ENCODE measurements around the gene DUS1L. TPM values are rescaled to one million over a fixed set of nuclear protein-coding genes. Genes with fewer than 3 reads are reported as not detected.

Gene DUS1L
- total and polyA plus RNA-seq, 2 donors (not counting 1 experiment from before 2014, with no cell fraction given): 109 to 241 TPM

DNA sequence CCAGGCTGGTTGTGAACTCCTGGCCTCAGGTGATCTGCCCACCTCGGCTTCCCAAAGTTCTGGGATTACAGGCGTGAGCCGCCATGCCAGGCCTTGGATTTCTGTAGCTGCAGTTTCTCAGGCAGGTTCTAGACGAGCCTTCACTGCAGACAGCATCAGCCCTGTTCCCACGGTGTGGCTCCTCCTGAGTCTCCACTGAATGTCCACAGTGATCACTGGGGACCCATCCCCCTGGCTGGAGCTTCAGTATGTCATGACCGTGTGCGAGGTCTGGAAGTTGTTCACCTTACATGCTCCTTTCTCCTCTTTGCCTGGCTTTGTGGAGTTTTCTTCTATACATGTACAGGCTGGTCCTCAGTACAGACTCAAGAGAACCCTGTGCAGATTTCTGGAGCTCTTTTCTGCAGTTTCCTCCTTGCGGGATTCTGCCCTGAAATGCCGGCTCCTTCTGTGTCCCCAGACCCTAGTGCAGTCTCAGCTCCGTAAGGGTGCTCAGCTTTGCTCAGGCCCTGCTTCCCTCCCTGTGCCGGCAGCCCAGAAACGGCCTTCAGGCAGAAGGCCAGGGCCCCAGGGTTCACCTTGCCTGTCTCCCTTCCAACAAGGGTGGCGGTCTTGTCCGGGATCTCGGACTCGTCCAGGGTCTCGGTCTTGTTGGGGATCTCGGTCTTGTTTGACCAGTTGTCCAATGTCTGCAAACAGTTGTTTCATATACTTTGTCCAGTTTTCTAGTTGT, 46.7 kb upstream of the DUS1L start:
- no peaks in the 10 kb centered on the region for H4K20me1 ChIP-seq (ENCODE audit: control insufficient read depth, insufficient read depth, low read length, poor library complexity, severe bottlenecking)
- H3K9ac ChIP-seq (ENCODE audit: low read length): no peak overlapping the region
- DNase-seq: no peak
- Mint-ChIP-seq H3K27me3 (no peaks in the 10 kb centered on the region), H3K4me1 (peaks cover 1% of the 10 kb centered on the region), H3K9me3 (ENCODE audit: insufficient read depth) (no peaks in the 10 kb centered on the region), H3K27ac (no peak overlapping the region), H3K4me3 (no peak overlapping the region)
- CTCF ChIA-PET: no interaction called here
- H3K79me2 ChIP-seq (ENCODE audit: control insufficient read depth, insufficient read depth, low read length): peaks cover 5% of the 10 kb centered on the region
- intact Hi-C loops (cut with micrococcal nuclease): no loop called here
- H3K9me3 ChIP-seq (ENCODE audit: control extremely low read depth in 1 of 3, control insufficient read depth in 2 of 3, insufficient read depth in 1 of 3, low read length in 2 of 3): no peaks in the 10 kb centered on the region
- H3K4me2 ChIP-seq (replicated peaks; ENCODE audit: low read depth, low read length, poor library complexity, severe bottlenecking): no peak overlapping the region
- H3K4me3 ChIP-seq (ENCODE audit: control extremely low read depth in 1 of 5, extremely low read depth in 1 of 5, insufficient read depth in 1 of 5, low read depth in 2 of 5, low read length in 4 of 5): no peak overlapping the region
- no peaks in the 10 kb centered on the region for H3K27me3 ChIP-seq (replicated peaks in 1 of 4; ENCODE audit: control extremely low read depth in 1 of 4, control insufficient read depth in 3 of 4, insufficient read depth in 4 of 4, low read length in 3 of 4)
- no peaks in the 10 kb centered on the region for H3K36me3 ChIP-seq (replicated peaks in 1 of 2; ENCODE audit: control extremely low read depth in 1 of 2, control insufficient read depth in 1 of 2, extremely low read depth in 1 of 2, insufficient read depth in 2 of 2, low read length in 1 of 2)
- TF ChIP-seq, protein P1, sequence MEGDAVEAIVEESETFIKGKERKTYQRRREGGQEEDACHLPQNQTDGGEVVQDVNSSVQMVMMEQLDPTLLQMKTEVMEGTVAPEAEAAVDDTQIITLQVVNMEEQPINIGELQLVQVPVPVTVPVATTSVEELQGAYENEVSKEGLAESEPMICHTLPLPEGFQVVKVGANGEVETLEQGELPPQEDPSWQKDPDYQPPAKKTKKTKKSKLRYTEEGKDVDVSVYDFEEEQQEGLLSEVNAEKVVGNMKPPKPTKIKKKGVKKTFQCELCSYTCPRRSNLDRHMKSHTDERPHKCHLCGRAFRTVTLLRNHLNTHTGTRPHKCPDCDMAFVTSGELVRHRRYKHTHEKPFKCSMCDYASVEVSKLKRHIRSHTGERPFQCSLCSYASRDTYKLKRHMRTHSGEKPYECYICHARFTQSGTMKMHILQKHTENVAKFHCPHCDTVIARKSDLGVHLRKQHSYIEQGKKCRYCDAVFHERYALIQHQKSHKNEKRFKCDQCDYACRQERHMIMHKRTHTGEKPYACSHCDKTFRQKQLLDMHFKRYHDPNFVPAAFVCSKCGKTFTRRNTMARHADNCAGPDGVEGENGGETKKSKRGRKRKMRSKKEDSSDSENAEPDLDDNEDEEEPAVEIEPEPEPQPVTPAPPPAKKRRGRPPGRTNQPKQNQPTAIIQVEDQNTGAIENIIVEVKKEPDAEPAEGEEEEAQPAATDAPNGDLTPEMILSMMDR (IDR thresholded peaks at IDR 0.05): no peak
- TF ChIP-seq EZH2 (IDR thresholded peaks at IDR 0.05; ENCODE audit: borderline replicate concordance, insufficient read depth, low read depth, low read length, poor library complexity, severe bottlenecking): no peak
- no peak overlapping the region for H3K27ac ChIP-seq (ENCODE audit: low read length in 2 of 2)
- no peak overlapping the region for H2AFZ ChIP-seq (ENCODE audit: insufficient read depth, low read depth, low read length, poor library complexity, severe bottlenecking)
- WGBS (ENCODE audit: insufficient coverage): 97% methylated on average over 18 of the region's 18 CpGs
- no peak for ATAC-seq (ENCODE audit: low read depth)
- H3K4me1 ChIP-seq (ENCODE audit: control insufficient read depth in 2 of 2, insufficient read depth in 2 of 2, low read length in 2 of 2): peaks cover under 1 to 3% of the 10 kb centered on the region in 2 donors
- POLR2A ChIA-PET: no interaction called here

DNA sequence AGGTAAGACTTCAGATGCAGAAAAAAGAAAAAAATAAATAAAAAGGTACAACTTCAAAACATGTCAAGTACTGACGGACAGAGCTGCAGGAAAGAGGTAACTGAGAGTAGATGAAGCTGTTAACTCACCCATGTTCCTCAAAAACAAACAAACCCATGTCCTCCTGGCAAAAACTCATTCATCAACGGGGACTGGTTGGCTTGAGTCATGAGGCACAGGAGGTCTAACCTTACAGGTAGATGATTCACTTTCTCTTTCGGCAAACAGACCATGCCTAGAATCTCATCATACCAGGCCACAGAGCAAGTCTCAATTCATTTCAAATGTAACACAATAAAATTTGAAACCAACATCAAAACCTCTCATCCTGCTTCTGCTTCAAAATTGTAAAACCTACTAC, 44.7 kb upstream of the DUS1L start:
- CTCF ChIA-PET: no interaction called here
- no peak overlapping the region for H2AFZ ChIP-seq (ENCODE audit: insufficient read depth, low read depth, low read length, poor library complexity, severe bottlenecking)

More for the DNA sequence above, 44.7 kb upstream of the DUS1L start:
- POLR2A ChIA-PET: no interaction called here
- Mint-ChIP-seq H3K27ac (no peak overlapping the region), H3K27me3 (no peaks in the 10 kb centered on the region), H3K9me3 (ENCODE audit: insufficient read depth) (no peaks in the 10 kb centered on the region), H3K4me3 (no peak overlapping the region), H3K4me1 (peaks cover 16% of the 10 kb centered on the region)
- 83% methylated on average over 2 of the region's 3 CpGs for WGBS (ENCODE audit: insufficient coverage)
- intact Hi-C loops (cut with micrococcal nuclease): no loop called here
- Histone ChIP-seq H4K20me1 (ENCODE audit: control insufficient read depth, insufficient read depth, low read length, poor library complexity, severe bottlenecking) (no peaks in the 10 kb centered on the region), H3K27me3 (replicated peaks in 1 of 4; ENCODE audit: control extremely low read depth in 1 of 4, control insufficient read depth in 3 of 4, insufficient read depth in 4 of 4, low read length in 3 of 4) (no peaks in the 10 kb centered on the region), H3K9ac (ENCODE audit: low read length) (no peak overlapping the region), H3K4me3 (ENCODE audit: control extremely low read depth in 1 of 5, extremely low read depth in 1 of 5, insufficient read depth in 1 of 5, low read depth in 2 of 5, low read length in 4 of 5) (no peak overlapping the region), H3K4me2 (replicated peaks; ENCODE audit: low read depth, low read length, poor library complexity, severe bottlenecking) (no peak overlapping the region), H3K9me3 (ENCODE audit: control extremely low read depth in 1 of 3, control insufficient read depth in 2 of 3, insufficient read depth in 1 of 3, low read length in 2 of 3) (peaks cover 0 to 4% (median 0%) of the 10 kb centered on the region in 3 donors), H3K4me1 (ENCODE audit: control insufficient read depth in 2 of 2, insufficient read depth in 2 of 2, low read length in 2 of 2) (peaks cover 18 to 22% of the 10 kb centered on the region in 2 donors), H3K79me2 (ENCODE audit: control insufficient read depth, insufficient read depth, low read length) (peaks cover 13% of the 10 kb centered on the region), H3K27ac (ENCODE audit: low read length in 2 of 2) (no peak overlapping the region), H3K36me3 (replicated peaks in 1 of 2; ENCODE audit: control extremely low read depth in 1 of 2, control insufficient read depth in 1 of 2, extremely low read depth in 1 of 2, insufficient read depth in 2 of 2, low read length in 1 of 2) (no peaks in the 10 kb centered on the region)
- DNase-seq: no peak
- TF ChIP-seq EZH2 (IDR thresholded peaks at IDR 0.05; ENCODE audit: borderline replicate concordance, insufficient read depth, low read depth, low read length, poor library complexity, severe bottlenecking): no peak
- TF ChIP-seq, protein P1 (IDR thresholded peaks at IDR 0.05): no peak
- ATAC-seq (ENCODE audit: low read depth): no peak
